Hematopoietic multipotent progenitor cell treated with erythropoietin and hydrocortisone succinate and interleukin-3 and kit ligand, for 15 days (in vitro differentiated cells): ENCODE data around the gene RBM42.

Experiments used
- DNase-seq: peaks from one replicate; pipeline ENCODE4 v3.0.0-alpha.2; 2015; ENCODE audit warnings: low spot score

Gene RBM42

GRCh38 chr19:35620001-35620400 is 8.8 kb upstream of the RBM42 start:
- DNase-seq, result no peak

DNA sequence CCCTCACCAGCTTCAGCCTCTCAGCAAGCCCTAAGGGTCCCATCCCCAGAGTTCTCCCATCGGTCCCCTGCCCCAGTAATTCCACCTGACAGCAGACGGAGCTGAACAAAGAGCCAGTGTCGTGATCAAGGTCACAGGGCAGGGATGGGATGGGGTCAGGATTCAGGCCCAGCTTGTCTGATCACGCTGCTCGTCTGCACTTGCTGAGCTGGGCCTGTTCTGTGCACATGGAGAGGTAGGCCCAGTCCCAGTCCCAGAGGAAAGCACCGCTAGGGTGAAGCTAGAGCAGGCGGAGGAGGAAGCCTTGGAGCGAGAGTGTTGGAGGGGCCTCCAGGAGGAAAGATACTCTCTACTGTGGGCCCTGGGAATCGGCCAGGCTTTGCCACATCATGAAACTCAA is 7.1 kb upstream of the RBM42 start:
- no peak for DNase-seq

DNA sequence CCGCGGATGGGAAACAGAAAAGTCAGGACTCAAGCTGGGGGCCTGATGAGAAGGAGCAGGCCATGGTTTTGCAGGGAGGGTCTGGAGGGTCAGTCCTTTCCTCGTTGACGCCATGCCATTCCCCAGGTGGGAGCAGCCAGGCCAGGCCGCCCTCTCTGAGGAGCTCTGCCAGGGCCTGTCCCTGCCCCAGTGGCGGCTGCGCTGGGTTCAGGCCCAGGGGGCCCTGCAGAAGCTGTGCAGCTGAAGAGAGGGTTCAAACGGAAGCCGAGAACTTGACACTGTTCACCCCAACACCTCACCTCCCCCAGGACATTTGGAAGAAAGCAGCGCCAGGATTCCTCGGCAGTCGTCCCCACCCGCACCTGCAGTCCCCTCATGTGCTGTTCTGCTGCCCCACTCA is 6.1 kb upstream of the RBM42 start:
- no peak for DNase-seq

DNA sequence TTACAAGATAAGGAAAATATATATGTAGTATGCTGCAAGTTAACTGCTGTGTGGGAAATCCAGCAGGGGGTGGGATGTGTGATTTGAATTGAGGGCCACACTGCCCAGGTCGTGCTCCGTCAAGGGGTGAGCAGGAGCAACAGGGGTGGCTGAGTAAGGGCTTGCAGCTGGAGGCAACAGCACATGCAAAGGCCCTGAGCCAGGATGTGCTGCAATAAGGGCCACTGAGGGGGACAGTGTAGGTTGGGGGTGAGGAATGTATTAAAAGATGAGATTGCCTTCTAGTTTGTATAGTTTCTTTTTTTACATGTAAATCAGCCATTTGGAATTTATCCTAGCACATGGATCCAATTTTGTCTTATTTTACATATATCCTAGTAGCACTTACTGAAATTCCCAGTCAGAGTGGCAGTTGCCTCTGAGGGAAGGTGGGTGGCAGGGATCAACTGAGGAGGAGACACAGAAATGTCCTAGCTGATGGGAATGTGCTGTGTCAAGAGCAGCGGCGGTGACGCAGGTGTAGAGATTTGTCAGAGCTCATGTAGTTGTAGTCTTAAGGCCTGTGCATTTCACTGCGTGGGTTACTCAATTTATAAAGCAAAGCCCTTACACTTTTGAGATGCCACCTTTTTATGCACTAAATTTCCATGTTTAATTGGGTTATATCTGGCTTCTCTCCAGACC is 5.4 kb upstream of the RBM42 start:
- DNase-seq, result no peak

DNA sequence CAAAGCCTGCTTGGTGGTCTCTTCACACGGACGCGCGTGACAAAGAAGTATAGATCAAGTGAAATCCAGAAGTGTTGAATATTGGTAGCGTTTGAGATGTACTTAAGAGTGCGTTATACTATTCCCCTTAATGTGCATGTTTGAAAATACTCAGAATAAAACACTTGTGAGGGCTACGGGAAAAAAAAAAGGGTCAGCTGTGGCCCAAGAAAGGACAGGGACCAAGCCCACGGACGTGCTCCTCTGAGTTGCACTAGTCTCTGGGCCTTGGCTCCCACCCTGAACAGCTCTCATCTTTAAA is 622 bp upstream of the RBM42 start:
- no peak for DNase-seq

GRCh38 chr19:35629332-35629633 is 447 bp downstream of the RBM42 start:
- peak; percentile 9 for DNase-seq

DNA sequence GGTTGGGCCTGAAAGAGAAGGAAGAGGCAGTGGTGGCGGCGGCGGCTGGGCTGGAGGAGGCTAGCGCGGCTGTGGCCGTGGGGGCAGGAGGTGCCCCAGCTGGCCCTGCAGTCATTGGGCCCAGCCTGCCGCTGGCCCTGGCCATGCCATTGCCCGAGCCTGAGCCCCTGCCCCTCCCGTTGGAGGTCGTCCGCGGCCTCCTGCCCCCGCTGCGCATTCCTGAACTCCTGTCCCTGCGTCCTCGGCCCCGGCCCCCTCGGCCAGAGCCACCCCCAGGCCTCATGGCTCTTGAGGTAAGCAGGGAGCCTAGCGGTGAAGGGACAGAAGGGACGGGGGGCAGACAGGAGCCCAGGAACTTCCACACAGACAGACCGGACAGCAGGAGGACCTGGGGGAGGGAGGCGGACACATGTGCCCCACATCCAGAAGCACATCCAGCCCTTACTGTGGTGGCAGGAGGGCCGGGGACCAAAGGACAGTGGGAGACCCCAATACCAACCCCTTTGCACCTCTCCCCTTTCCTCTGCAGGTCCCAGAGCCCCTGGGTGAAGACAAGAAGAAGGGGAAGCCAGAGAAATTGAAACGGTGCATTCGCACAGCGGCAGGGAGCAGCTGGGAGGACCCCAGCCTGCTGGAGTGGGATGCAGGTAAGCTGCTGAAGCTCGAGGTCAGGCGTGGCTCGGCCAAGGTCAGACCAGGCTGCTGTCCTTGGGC is 5.0 kb downstream of the RBM42 start:
- no peak for DNase-seq

GRCh38 chr19:35636651-35637050 is 7.8 kb downstream of the RBM42 start:
- DNase-seq, result no peak

- DNase-seq, result no peak
These were observed 8.3 kb downstream of the RBM42 start for GRCh38 chr19:35637165-35637564.

DNA sequence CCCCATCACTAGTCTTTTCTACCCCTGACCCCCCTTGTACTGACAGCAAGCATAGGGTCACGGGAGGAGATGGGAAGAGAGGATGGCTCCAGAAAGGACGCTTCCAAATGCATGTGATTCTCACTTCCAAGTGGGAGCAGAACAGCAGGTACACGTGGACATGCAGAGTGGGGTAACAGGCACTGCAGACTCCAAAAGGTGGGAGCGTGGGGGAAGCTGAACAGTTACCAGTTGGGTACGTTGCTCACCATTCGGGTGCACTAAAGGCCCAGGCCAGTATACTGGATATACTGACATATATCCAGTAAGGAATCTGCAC is 10.4 kb downstream of the RBM42 start:
- DNase-seq, result no peak

GRCh38 chr19:35639863-35640262 is 11.0 kb downstream of the RBM42 start:
- no peak for DNase-seq

- peak; percentile 15 for DNase-seq
These were observed 12.8 kb downstream of the RBM42 start, which contains the start of gene ETV2 for GRCh38 chr19:35641515-35642151. ETV2 (plus strand) TSS chr19:35641745; CDS start chr19:35642461, 716 bp downstream.

GRCh38 chr19:35642312-35642711 is 13.5 kb downstream of the RBM42 start:
- DNase-seq, result no peak

- DNase-seq, result no peak
These were observed 14.0 kb downstream of the RBM42 start for GRCh38 chr19:35642798-35643254.

- peak; percentile 84 for DNase-seq
These were observed 14.7 kb downstream of the RBM42 start for GRCh38 chr19:35643255-35644205.

DNA sequence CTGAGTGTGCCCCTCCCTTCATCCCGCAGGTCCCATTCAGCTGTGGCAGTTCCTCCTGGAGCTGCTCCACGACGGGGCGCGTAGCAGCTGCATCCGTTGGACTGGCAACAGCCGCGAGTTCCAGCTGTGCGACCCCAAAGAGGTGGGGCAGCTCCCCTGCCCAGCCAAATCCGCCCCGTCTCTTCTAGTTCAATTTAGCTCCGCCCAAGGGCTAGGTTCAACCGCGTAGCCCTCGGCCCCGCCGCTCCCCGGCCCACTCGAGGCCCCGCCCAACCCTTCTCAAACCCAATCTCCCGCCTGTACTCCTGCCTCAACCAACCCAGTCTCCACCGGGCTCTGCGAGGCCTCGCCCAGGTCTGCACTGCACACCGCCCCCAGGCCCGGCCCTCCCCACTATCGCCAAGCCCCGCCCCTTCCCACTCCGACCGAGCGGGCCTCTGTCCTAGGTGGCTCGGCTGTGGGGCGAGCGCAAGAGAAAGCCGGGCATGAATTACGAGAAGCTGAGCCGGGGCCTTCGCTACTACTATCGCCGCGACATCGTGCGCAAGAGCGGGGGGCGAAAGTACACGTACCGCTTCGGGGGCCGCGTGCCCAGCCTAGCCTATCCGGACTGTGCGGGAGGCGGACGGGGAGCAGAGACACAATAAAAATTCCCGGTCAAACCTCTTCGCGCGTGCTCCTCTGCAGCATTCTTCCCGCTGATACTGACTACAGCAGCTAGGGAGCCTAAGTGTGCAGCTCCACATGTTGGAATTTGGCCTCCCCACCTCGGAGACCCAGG is 15.6 kb downstream of the RBM42 start:
- peak; percentile 95 for DNase-seq

DNA sequence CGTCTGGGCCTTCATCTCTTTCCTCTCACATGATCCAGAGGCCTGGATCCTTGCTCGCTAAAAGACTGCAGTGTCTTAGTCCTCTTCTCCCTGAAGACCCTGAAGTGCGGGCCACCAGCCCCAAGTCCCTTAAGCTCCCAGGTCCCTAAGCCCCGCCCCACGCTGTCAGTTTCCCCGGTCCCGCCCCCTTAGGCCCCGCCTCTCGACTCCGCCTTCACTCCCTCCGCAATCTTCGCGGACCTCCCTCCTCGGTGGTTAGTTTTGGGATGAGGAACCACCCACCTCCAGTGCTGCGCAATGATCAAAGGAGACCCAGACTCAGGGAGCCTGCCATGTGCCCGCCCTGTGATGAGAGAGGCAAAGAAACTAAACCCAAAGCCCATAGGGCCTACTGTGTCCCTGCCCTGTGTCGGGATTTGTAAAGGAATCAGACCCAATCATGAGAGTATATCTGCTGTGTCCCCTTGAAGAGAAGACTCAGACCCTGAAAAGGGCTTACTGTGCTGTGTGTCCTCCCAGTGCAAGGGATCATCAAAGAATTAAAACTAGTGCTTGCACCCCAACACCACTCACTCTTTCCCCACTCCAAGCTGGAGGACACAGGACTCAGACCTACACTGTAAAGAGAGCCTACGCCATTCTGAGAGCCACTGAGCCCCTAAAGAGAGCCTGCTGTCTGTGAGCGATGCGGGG is 16.3 kb downstream of the RBM42 start:
- DNase-seq, result peak; percentile 81

- DNase-seq, result no peak
These were observed 17.1 kb downstream of the RBM42 start for GRCh38 chr19:35645680-35646511.

GRCh38 chr19:35648017-35648961 is 19.5 kb downstream of the RBM42 start, which contains the start of gene COX6B1:
COX6B1 (plus strand) TSS chr19:35648323; CDS start chr19:35651244, 2,921 bp downstream.
- peak; percentile 98 for DNase-seq
